K562 (cell line): ENCODE measurements around the gene KLHL14. TPM values are rescaled to one million over a fixed set of nuclear protein-coding genes. Genes with fewer than 3 reads are reported as not detected.

Experiments used
- ATAC-seq: fragments of 200-7000 bp; cut with Tn5 transposase; 3 replicates; pipeline ENCODE4 v1.9.1; 2020; ENCODE audit warnings: moderate library complexity
- BruUV-seq: library from RNA; stranded (reverse); fragments of 400-500 nt; replicated peaks from 2 replicates; lab custom pipeline; 2021; lab: Mats Ljungman, UMichigan
- CTCF ChIA-PET: fragments of 300-600 bp; formaldehyde crosslinking; extraction: SDS; loops from one replicate; lab custom pipeline; 2021; ENCODE audit warnings: low intra/inter-chr PET ratio; lab: Yijun Ruan, JAX
- POLR2A ChIA-PET: fragments of 300-600, 350-650 bp; sonication (Branson Sonifier 250); formaldehyde crosslinking; extraction: SDS; loops from one replicate; lab custom pipeline; 2021; ENCODE audit warnings: antibody characterized with exemption, inconsistent platforms; lab: Yijun Ruan, JAX
- DNase-seq, 4 experiments: peaks; one replicate each; pipeline versions ENCODE4 v3.0.0 to v3.0.0-alpha.2; 2011 to 2018; ENCODE audit warnings: low spot score in 3 of 4, mixed read lengths in 3 of 4; ENCODE audit errors: extremely low read depth in 1 of 4
- FAIRE-seq: peaks from 2 replicates; lab custom pipeline; 2011; peaks lifted over from hg19 to GRCh38; lab: Jason Lieb, UNC
- H2AFZ ChIP-seq: 2 replicates; pipeline ENCODE4 v1.6.0; 2011; ENCODE audit warnings: low read depth, low read length, control low read depth, inconsistent platforms
- H3K27ac ChIP-seq: fragments of 200-600 bp; 3 replicates; pipeline ENCODE4 v1.8.0; 2011; ENCODE audit warnings: low read depth, mild to moderate bottlenecking, control low read depth, inconsistent platforms, low read length, moderate library complexity, mixed read lengths; ENCODE audit errors: extremely low read depth
- H3K27me3 ChIP-seq, 2 experiments: fragments of 300-600 bp in 1 of 2; 2 replicates in 1 of 2; 3 replicates in 1 of 2; pipeline versions ENCODE4 v1.6.0 to v1.8.0; 2011; ENCODE audit warnings: inconsistent platforms in 2 of 2, low read length in 2 of 2, mild to moderate bottlenecking in 1 of 2, mixed read lengths in 1 of 2, moderate library complexity in 1 of 2; ENCODE audit not compliant: control insufficient read depth in 2 of 2, insufficient read depth in 2 of 2
- H3K36me3 ChIP-seq: fragments of 300-600 bp; 3 replicates; pipeline ENCODE4 v1.8.0; 2011; ENCODE audit warnings: mild to moderate bottlenecking, low read length, inconsistent platforms; ENCODE audit not compliant: control insufficient read depth, insufficient read depth
- H3K4me1 ChIP-seq, 2 experiments: fragments of 200-600 bp in 1 of 2; replicated peaks in 1 of 2; 2 replicates in 1 of 2; 3 replicates in 1 of 2; pipeline versions ENCODE4 v1.5.1 to v1.8.0; 2011; ENCODE audit warnings: inconsistent platforms in 2 of 2, low read length in 2 of 2, mild to moderate bottlenecking in 1 of 2, mixed read lengths in 1 of 2, moderate library complexity in 1 of 2; ENCODE audit not compliant: control insufficient read depth in 2 of 2, insufficient read depth in 2 of 2
- H3K4me2 ChIP-seq: 2 replicates; pipeline ENCODE4 v1.6.1; 2011; ENCODE audit warnings: low read length, control low read depth, inconsistent platforms, mixed read lengths; ENCODE audit not compliant: insufficient read depth
- H3K4me3 ChIP-seq: fragments of 200-600 bp; sonication (generic), shearing (Covaris generic); 2 replicates; pipeline ENCODE4 v1.5.1; 2016; ENCODE audit warnings: control low read depth, inconsistent platforms
- H3K79me2 ChIP-seq: fragments of 200-600 bp; 3 replicates; pipeline ENCODE4 v1.8.0; 2011; ENCODE audit warnings: low read length, inconsistent platforms; ENCODE audit not compliant: control insufficient read depth, insufficient read depth
- H3K9ac ChIP-seq, 2 experiments: 2 replicates each; pipeline versions ENCODE4 v1.6.0 to v1.6.1; 2011; ENCODE audit warnings: low read depth in 2 of 2, low read length in 2 of 2, control low read depth in 1 of 2, inconsistent platforms in 1 of 2, mild to moderate bottlenecking in 1 of 2, mixed read lengths in 1 of 2; ENCODE audit not compliant: insufficient read depth in 1 of 2
- H3K9me1 ChIP-seq: one replicate; pipeline ENCODE4 v1.6.0; 2011; ENCODE audit warnings: inconsistent platforms, mild to moderate bottlenecking, low read length, moderate library complexity; ENCODE audit not compliant: control insufficient read depth, insufficient read depth
- H3K9me3 ChIP-seq: replicated peaks from 2 replicates; pipeline ENCODE4 v1.5.1; 2011; ENCODE audit warnings: low read depth, low read length, inconsistent platforms; ENCODE audit not compliant: control insufficient read depth, insufficient read depth
- H4K20me1 ChIP-seq: replicated peaks from 2 replicates; pipeline ENCODE4 v1.6.1; 2011; ENCODE audit warnings: low read length, inconsistent platforms, mixed read lengths; ENCODE audit not compliant: control insufficient read depth, insufficient read depth
- CREBBP ChIP-seq: IDR thresholded peaks from one replicate; pipeline ENCODE4 v1.6.1; 2012; ENCODE audit warnings: low read depth, mild to moderate bottlenecking, control low read depth, inconsistent platforms, low read length
- E2F3 ChIP-seq: fragments of 250-450 bp; sonication (Bioruptor Pico); IDR thresholded peaks from 2 replicates; pipeline ENCODE4 v1.4.0; 2020; ENCODE audit warnings: mild to moderate bottlenecking
- FOXA3 ChIP-seq, 2 experiments: fragments of 450-650 bp in 1 of 2; sonication (generic) in 1 of 2; formaldehyde crosslinking; IDR thresholded peaks in 1 of 2; conservative IDR thresholded peaks in 1 of 2; 2 replicates each; pipeline versions ENCODE4 v1.4.0 to v1.8.0; 2020 to 2022; ENCODE audit warnings: mild to moderate bottlenecking in 2 of 2, missing genetic modification reagents in 1 of 2
- JUN ChIP-seq, 2 experiments: sonication (generic) in 1 of 2; formaldehyde crosslinking in 1 of 2; IDR thresholded peaks; 2 replicates each; pipeline versions ENCODE4 v1.6.1 to v1.8.0; 2012 to 2022; ENCODE audit warnings: borderline replicate concordance in 2 of 2, mild to moderate bottlenecking in 2 of 2, improper control_type of control experiment in 1 of 2, low read depth in 1 of 2, low read length in 1 of 2, missing genetic modification reagents in 1 of 2
- RNF2 ChIP-seq: sonication (generic); IDR thresholded peaks from 2 replicates; pipeline ENCODE4 v1.6.1; 2016
- SMARCA4 ChIP-seq: fragments of 450-650 bp; IDR thresholded peaks from 2 replicates; pipeline ENCODE4 v1.6.1; 2016
- ZNF277 ChIP-seq: fragments of 250-450 bp; sonication (Bioruptor Pico); IDR thresholded peaks from 2 replicates; pipeline ENCODE4 v1.8.0; 2022; ENCODE audit warnings: inconsistent platforms, mild to moderate bottlenecking, moderate library complexity, borderline replicate concordance
- ZNF512 ChIP-seq: IDR thresholded peaks from 2 replicates; pipeline ENCODE4 v1.6.1; 2016; ENCODE audit warnings: missing genetic modification characterization, missing compliant biosample characterization
- ZNF584 ChIP-seq: fragments of 200-800 bp; sonication (Bioruptor generic); IDR thresholded peaks from 2 replicates; pipeline ENCODE4 v1.6.1; 2016; ENCODE audit warnings: low read depth, mild to moderate bottlenecking, missing genetic modification characterization, missing compliant biosample characterization
- WGBS: fragments of 100-300 bp; shearing (Covaris generic); methylation state at CpG from one replicate; pipeline ENCODE4 v1.1.6; 2016; ENCODE audit warnings: low coverage, mixed read lengths; ENCODE audit not compliant: insufficient coverage; ENCODE audit errors: missing lambda C conversion rate; 5-methylcytosine and 5-hydroxymethylcytosine counted together
- in situ Hi-C: fragments of 300-500 bp; cut with MboI; formaldehyde crosslinking; loops from 4 replicates; pipeline ENCODE4 v1.15.0; 2018; ENCODE audit warnings: inconsistent platforms, mixed read lengths
- intact Hi-C: fragments of 100-400 bp; cut with micrococcal nuclease; formaldehyde crosslinking; loops from 2 replicates; pipeline ENCODE4 v1.14.2; 2022
- polyA plus RNA-seq, 8 experiments: library from polyadenylated mRNA; depleted of rRNA in 4 of 8; stranded (reverse) in 5 of 8; unstranded in 3 of 8; fragments of >200 nt; fragmentation: Nextera tagmentation in 2 of 8; fragmentation: Illumina TruSeq in 1 of 8; extraction: Ambion mirVana in 2 of 8; extraction: Trizol in 1 of 8; gene quantifications; 2 replicates each; pipeline versions ENCODE4 v1.2.1 to v1.2.3, GENCODE V29; 2011 to 2014; ENCODE audit warnings: inconsistent platforms in 1 of 8, missing spikeins in 1 of 8
- total RNA-seq, 7 experiments: library from RNA; depleted of rRNA in 6 of 7; stranded (reverse); fragments of >200 nt in 6 of 7; fragmentation: Illumina TruSeq in 2 of 7; extraction: Trizol in 2 of 7; gene quantifications; 2 replicates each; pipeline versions ENCODE4 v1.2.1 to v1.2.3, GENCODE V29; 2011 to 2021; ENCODE audit warnings: low replicate concordance in 1 of 7

Gene KLHL14
- total and polyA plus RNA-seq, 9 of the 15 experiments (the other 6 are each of a cell fraction or from before 2014, with no cell fraction given), result not detected

GRCh38 chr18:32695534-32695933 lies 77.3 kb downstream of the KLHL14 start:
- no peaks in the 10 kb centered on the region for H3K9me1 ChIP-seq
- FAIRE-seq, result no peak
- TF ChIP-seq RNF2 (no peak), FOXA3 (CRISPR knock-in tag; conservative IDR thresholded peaks at IDR 0.05 in 1 of 2, IDR thresholded peaks at IDR 0.05 in 1 of 2) (no peak), ZNF584 (CRISPR knock-in tag) (no peak), ZNF512 (no peak), ZNF277 (CRISPR knock-in tag) (no peak), JUN (IDR thresholded peaks at IDR 0.05; ENCODE audit: borderline replicate concordance, low read depth, low read length) (no peak), JUN (CRISPR knock-in tag; IDR thresholded peaks at IDR 0.05; ENCODE audit: borderline replicate concordance) (no peak), SMARCA4 (no peak), CREBBP (no peak), E2F3 (no peak)
- no peak overlapping the region for H3K4me3 ChIP-seq
- no peak overlapping the region for H2AFZ ChIP-seq
- H3K27me3 ChIP-seq, result no peaks in the 10 kb centered on the region
- no peaks in the 10 kb centered on the region for H3K36me3 ChIP-seq
- H3K9ac ChIP-seq, result no peak overlapping the region
- 3% methylated on average over 3 of the region's 3 CpGs for WGBS
- intact Hi-C loops (no loop called here), in situ Hi-C loops (no loop called here)
- no peak for DNase-seq
- H3K79me2 ChIP-seq, result no peaks in the 10 kb centered on the region
- no peak overlapping the region for H3K27ac ChIP-seq
- H4K20me1 ChIP-seq, result no peaks in the 10 kb centered on the region
- ChIA-PET CTCF (no interaction called here), POLR2A (no interaction called here)
- H3K9me3 ChIP-seq, result no peaks in the 10 kb centered on the region
- BruUV-seq, result no TSS peak
- no peaks in the 10 kb centered on the region for H3K4me1 ChIP-seq
- no peak for ATAC-seq
- no peak overlapping the region for H3K4me2 ChIP-seq
